C4-2B (cell line): ENCODE data around the gene MAPKBP1.
A peak's percentile ranks its signal among the peaks of the same experiment; 100 is the strongest.

Source experiments
- H3K27ac ChIP-seq: fragments of 450-650 bp; 2 replicates; pipeline ENCODE4 v1.5.1; 2017
- CTCF ChIP-seq: fragments of 450-650 bp; conservative IDR thresholded peaks from 2 replicates; pipeline ENCODE4 v1.5.1; 2017; ENCODE audit warnings: mild to moderate bottlenecking
- ZFX ChIP-seq: fragments of 450-650 bp; IDR thresholded peaks from 2 replicates; pipeline ENCODE4 v1.6.1; 2017

MAPKBP1 gene

DNA sequence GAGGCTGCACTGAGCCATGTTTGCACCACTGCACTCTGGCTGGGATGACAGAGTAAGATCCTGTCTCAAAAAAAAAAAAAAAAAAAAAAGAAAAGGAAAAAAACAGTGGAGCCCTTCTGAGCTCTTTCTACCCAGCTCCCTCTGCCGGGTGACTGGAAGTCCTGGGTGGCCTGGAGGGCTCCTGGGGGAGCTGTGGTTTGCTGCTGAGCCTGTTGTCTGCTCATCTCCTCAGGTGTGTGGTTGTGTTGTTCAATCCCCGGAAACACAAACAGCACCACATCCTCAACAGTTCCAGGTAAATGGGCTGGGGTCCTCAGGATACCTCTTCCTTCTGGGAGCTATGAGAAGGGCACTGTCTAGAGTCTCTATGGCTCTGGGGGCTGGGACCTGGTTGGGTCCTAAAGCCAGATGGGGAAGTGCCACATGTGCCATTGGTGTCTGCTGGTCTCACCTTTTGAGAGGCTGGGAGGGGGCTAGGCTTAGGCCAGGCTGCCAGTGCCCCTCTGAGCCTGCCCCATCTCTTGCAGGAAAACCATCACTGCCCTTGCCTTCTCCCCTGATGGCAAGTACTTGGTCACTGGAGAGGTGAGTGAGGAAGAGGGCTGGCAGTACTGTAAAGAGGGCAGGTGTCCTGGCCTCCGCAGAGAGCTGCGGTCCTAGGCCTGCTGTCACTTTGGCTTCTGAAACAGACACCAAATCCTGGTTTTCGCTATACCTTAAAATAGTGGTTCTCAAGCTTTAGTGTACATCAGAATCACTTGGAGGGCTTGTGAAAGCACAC, 36.6 kb downstream of the MAPKBP1 start:
- no peak overlapping the region for H3K27ac ChIP-seq
- TF ChIP-seq ZFX (no peak), CTCF (no peak)

DNA sequence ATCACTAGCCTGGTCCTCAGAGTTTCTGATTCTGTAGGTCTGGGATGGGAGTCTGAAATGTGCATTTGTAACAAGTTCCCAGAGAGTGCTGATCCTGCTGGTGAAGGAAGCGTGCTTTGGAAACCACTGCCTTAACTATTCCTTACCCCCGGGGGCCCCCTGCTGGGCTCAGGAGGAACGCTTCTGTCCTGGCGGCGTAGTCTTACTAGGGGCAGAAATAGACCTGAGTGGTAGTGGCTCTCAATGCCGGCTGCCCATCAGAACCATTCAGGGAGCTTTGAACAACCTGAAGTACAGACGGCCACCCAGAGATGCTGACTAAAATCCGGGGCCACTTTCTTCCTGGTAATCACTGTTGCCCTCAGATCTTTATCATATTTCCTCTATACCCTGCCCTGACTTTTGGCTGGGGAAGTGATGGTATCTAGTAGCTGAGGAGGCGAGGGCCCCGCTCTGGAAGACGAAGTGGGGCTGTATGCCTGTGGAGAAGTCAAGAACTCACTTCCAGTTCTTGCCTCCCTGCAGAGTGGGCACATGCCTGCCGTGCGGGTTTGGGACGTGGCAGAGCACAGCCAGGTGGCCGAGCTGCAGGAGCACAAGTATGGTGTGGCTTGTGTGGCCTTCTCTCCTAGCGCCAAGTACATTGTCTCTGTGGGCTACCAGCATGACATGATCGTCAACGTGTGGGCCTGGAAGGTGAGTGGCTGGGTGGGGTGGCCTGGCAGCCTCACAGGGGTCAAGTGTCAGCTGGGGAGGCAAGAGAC, 37.3 kb downstream of the MAPKBP1 start:
- no peak overlapping the region for H3K27ac ChIP-seq
- TF ChIP-seq ZFX (no peak), CTCF (peak; percentile 90)

- H3K27ac ChIP-seq: no peak overlapping the region
- TF ChIP-seq CTCF (no peak), ZFX (no peak)
Observed at GRCh38 chr15:41812820-41813375, 38.6 kb downstream of the MAPKBP1 start.

DNA sequence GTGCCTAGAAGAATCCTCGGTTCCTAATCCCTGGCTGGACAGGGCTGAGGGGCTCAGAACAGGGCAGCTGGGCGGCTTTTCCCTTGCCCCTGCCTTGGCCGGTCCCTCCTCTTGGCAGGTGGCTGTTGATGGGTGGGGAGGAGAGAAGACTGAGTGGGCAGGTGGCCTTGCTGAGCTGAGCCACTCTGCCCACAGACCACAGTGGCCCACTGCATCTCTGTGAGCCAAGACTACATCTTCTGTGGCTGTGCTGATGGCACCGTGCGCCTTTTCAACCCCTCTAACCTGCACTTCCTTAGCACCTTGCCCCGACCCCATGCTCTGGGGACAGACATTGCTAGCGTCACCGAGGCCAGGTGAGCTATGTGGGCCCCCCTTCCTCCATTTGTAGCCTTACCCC, 39.1 kb downstream of the MAPKBP1 start:
- no peak overlapping the region for H3K27ac ChIP-seq
- no peak for TF ChIP-seq CTCF
- TF ChIP-seq ZFX: no peak

DNA sequence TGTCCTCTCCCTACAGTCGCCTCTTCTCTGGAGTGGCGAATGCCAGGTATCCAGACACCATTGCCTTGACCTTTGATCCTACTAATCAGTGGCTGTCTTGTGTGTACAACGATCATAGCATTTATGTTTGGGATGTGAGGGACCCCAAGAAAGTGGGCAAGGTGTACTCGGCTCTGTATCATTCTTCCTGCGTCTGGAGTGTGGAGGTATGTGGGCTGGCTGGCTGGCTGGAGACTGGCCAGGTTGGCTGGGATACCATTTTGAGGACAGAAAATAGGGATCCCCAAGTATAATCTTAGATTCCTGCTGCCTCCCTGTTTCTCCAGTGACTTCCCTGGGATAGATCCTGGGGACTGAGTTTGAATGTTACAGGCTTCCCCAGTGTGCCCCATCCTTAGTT, 40.2 kb downstream of the MAPKBP1 start:
- no peak overlapping the region for H3K27ac ChIP-seq
- no peak for TF ChIP-seq ZFX
- no peak for TF ChIP-seq CTCF

DNA sequence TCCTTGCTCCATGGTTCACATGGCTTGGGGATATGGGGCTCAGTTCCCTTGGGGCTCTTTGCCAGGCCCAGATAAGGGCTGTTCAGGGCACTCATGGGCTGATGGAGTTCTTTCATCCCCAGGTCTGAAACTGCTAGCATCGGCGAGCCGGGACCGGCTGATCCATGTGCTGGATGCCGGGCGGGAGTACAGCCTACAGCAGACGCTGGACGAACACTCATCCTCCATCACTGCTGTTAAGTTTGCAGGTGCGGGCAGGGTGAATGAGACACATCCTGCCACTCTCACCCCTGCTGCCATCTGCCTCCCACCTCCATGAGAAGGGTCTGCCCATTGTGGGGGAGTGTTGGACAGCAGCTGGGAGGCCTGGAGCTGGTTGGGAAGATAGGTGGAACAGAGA, 42.5 kb downstream of the MAPKBP1 start:
- TF ChIP-seq CTCF (no peak), ZFX (no peak)

DNA sequence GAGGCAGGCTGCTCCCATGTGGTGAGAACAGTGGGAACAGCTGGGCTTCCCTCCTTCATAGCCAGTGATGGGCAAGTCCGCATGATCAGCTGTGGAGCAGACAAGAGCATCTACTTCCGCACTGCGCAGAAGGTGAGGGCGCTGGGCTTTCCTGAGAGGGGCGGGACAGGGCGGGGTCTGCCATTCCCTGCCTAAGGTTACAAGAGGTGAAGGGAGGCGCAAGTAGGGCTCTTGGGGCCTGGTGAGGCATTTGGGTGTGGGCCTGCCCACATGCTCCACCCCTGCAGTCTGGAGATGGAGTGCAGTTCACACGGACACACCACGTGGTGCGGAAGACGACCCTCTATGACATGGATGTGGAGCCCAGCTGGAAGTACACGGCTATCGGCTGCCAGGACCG, 43.0 kb downstream of the MAPKBP1 start:
- TF ChIP-seq CTCF: no peak
- TF ChIP-seq ZFX: no peak

More for the DNA sequence above, 42.5 kb downstream of the MAPKBP1 start:
- H3K27ac ChIP-seq: no peak overlapping the region

More for the DNA sequence above, 43.0 kb downstream of the MAPKBP1 start:
- H3K27ac ChIP-seq: no peak overlapping the region
